ENCODE data around the gene B3GALT2. TPM values are rescaled to one million over a fixed set of nuclear protein-coding genes. Genes with fewer than 3 reads are reported as not detected.

The B3GALT2 gene
- total RNA-seq, 1 experiment from 2014 or later: not detected

DNA sequence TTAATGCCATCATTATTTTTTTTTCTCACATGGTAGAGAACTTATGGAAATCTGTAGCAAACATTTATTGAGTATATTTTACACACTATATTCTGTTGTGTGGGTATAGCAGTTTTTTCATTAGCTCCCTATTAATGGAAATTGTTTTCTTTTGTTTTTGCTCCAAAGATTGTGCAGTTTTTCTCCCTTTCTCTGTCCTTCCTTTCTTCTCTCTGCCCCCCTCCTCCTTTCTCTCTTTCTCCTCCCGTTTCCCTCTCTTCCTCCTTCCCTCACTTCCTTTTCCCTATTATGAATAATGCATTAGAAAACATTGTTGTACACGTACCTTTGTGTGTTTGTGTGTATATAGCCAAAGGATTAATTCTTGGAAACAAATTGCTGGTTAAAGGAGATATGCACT, 44.0 kb downstream of the B3GALT2 start:
- Histone ChIP-seq H4K20me1 (ENCODE audit: insufficient read depth) (no peaks in the 10 kb centered on the region; the same call in 1 of the 2 replicates), H2AFZ (no peak overlapping the region), H3F3A (ENCODE audit: insufficient read depth, low read depth) (0 out of 2 replicates have a peak, but pooled peaks cover 5% of the 10 kb centered on the region), H3K27me3 (ENCODE audit: insufficient read depth, low read depth) (no peaks in the 10 kb centered on the region), H3K9me2 (ENCODE audit: insufficient read depth) (no peaks in the 10 kb centered on the region), H3K36me3 (ENCODE audit: low read depth) (peaks cover 12% of the 10 kb centered on the region; the same call in 1 of the 2 replicates), H3K4me1 (replicated peaks; ENCODE audit: insufficient read depth) (no peaks in the 10 kb centered on the region), H3K4me2 (no peak overlapping the region), H3K9me3 (ENCODE audit: insufficient read depth, low read depth) (no peaks in the 10 kb centered on the region), H3K27ac (no peak overlapping the region), H3K79me2 (ENCODE audit: low read depth) (no peaks in the 10 kb centered on the region), H3K4me3 (no peak overlapping the region)
- no peak for DNase-seq
- BruUV-seq (replicated peaks): no TSS peak
- CTCF ChIA-PET: no interaction called here
- POLR2A ChIA-PET (ENCODE audit: unreplicated experiment): no interaction called here
- no peak for TF ChIP-seq EZH2 (IDR thresholded peaks at IDR 0.05; ENCODE audit: low read depth)
- TF ChIP-seq, protein P1, sequence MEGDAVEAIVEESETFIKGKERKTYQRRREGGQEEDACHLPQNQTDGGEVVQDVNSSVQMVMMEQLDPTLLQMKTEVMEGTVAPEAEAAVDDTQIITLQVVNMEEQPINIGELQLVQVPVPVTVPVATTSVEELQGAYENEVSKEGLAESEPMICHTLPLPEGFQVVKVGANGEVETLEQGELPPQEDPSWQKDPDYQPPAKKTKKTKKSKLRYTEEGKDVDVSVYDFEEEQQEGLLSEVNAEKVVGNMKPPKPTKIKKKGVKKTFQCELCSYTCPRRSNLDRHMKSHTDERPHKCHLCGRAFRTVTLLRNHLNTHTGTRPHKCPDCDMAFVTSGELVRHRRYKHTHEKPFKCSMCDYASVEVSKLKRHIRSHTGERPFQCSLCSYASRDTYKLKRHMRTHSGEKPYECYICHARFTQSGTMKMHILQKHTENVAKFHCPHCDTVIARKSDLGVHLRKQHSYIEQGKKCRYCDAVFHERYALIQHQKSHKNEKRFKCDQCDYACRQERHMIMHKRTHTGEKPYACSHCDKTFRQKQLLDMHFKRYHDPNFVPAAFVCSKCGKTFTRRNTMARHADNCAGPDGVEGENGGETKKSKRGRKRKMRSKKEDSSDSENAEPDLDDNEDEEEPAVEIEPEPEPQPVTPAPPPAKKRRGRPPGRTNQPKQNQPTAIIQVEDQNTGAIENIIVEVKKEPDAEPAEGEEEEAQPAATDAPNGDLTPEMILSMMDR (conservative IDR thresholded peaks at IDR 0.05): no peak
- intact Hi-C loops (cut with micrococcal nuclease; ENCODE audit: unreplicated experiment): no loop called here

GRCh38 chr1:193141804-193142203, 44.6 kb downstream of the B3GALT2 start:
- no TSS peak for BruUV-seq (replicated peaks)
- no peak for TF ChIP-seq EZH2 (IDR thresholded peaks at IDR 0.05; ENCODE audit: low read depth)
- TF ChIP-seq, protein P1 (conservative IDR thresholded peaks at IDR 0.05): no peak
- H3K4me2 ChIP-seq: no peak overlapping the region
- no peak for DNase-seq
- H2AFZ ChIP-seq: no peak overlapping the region
- CTCF ChIA-PET: no interaction called here
- H3K4me3 ChIP-seq: no peak overlapping the region
- no peaks in the 10 kb centered on the region; the same call in 1 of the 2 replicates for H4K20me1 ChIP-seq (ENCODE audit: insufficient read depth)
- no peaks in the 10 kb centered on the region for H3K9me3 ChIP-seq (ENCODE audit: insufficient read depth, low read depth)
- H3K9me2 ChIP-seq (ENCODE audit: insufficient read depth): no peaks in the 10 kb centered on the region
- H3K4me1 ChIP-seq (replicated peaks; ENCODE audit: insufficient read depth): no peaks in the 10 kb centered on the region
- POLR2A ChIA-PET (ENCODE audit: unreplicated experiment): no interaction called here
- no peaks in the 10 kb centered on the region for H3K27me3 ChIP-seq (ENCODE audit: insufficient read depth, low read depth)
- peaks cover 12% of the 10 kb centered on the region; the same call in 1 of the 2 replicates for H3K36me3 ChIP-seq (ENCODE audit: low read depth)
- no peak overlapping the region for H3K27ac ChIP-seq
- no peaks in the 10 kb centered on the region for H3K79me2 ChIP-seq (ENCODE audit: low read depth)
- intact Hi-C loops (cut with micrococcal nuclease; ENCODE audit: unreplicated experiment): no loop called here
- 0 out of 2 replicates have a peak, but pooled peaks cover 5% of the 10 kb centered on the region for H3F3A ChIP-seq (ENCODE audit: insufficient read depth, low read depth)

DNA sequence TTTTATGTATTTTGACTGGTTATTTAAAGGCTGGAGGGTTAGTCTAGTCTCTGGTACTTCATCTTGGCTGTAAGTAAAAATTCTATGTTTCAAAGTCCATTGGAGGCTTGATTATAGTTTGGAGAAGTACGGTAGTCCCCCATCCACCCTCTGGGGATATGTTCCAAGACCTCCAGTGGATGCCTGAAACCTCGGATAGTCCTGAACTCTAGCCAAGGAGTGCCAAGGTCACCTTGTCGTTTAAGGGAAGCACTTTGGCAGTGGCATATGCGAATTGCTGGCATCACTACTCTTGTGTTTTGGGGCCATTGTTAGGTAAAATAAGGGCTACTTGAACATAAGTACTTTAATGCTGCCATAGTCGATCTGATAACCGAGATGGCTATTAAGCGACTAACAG, 46.2 kb downstream of the B3GALT2 start:
- Histone ChIP-seq H3K27ac (no peak overlapping the region), H3K4me3 (no peak overlapping the region), H2AFZ (no peak overlapping the region), H3K79me2 (ENCODE audit: low read depth) (no peaks in the 10 kb centered on the region), H3F3A (ENCODE audit: insufficient read depth, low read depth) (0 out of 2 replicates have a peak, but pooled peaks cover 5% of the 10 kb centered on the region), H3K4me1 (replicated peaks; ENCODE audit: insufficient read depth) (no peaks in the 10 kb centered on the region), H3K27me3 (ENCODE audit: insufficient read depth, low read depth) (no peaks in the 10 kb centered on the region), H3K9me2 (ENCODE audit: insufficient read depth) (no peaks in the 10 kb centered on the region), H3K4me2 (no peak overlapping the region), H3K36me3 (ENCODE audit: low read depth) (peaks cover 12% of the 10 kb centered on the region; the same call in 1 of the 2 replicates), H3K9me3 (ENCODE audit: insufficient read depth, low read depth) (no peaks in the 10 kb centered on the region), H4K20me1 (ENCODE audit: insufficient read depth) (no peaks in the 10 kb centered on the region; the same call in 1 of the 2 replicates)
- DNase-seq: no peak
- no TSS peak for BruUV-seq (replicated peaks)
- ChIA-PET CTCF (no interaction called here), POLR2A (ENCODE audit: unreplicated experiment) (no interaction called here)
- no peak for TF ChIP-seq EZH2 (IDR thresholded peaks at IDR 0.05; ENCODE audit: low read depth)
- TF ChIP-seq, protein P1 (conservative IDR thresholded peaks at IDR 0.05): no peak
- intact Hi-C loops (cut with micrococcal nuclease; ENCODE audit: unreplicated experiment): no loop called here
